ENCODE data around the gene ANKRD28.
"Not testable (repeated sequence)": the region's sequence is repeated elsewhere in the genome, so short reads cannot be mapped to it uniquely, and the experiment has no call there.

Gene ANKRD28

GRCh38 chr3:15797642-15798303 is at the start of gene ANKRD28:
TSS of gene ANKRD28 (minus strand) at chr3:15797979. CDS start at chr3:15796521, 1,458 bp downstream.
- DNase-seq (ENCODE audit: low read depth in 2 of 2, low spot score in 1 of 2): no peak

GRCh38 chr3:15847239-15847638 is 49.5 kb upstream of the ANKRD28 start:
- DNase-seq (ENCODE audit: low read depth in 2 of 2, low spot score in 1 of 2): no peak

- no peak for DNase-seq (ENCODE audit: low read depth in 2 of 2, low spot score in 1 of 2)
Observed at GRCh38 chr3:15846606-15847005, 48.8 kb upstream of the ANKRD28 start.

GRCh38 chr3:15845475-15845874 is 47.7 kb upstream of the ANKRD28 start:
- no peak for DNase-seq (ENCODE audit: low read depth in 2 of 2, low spot score in 1 of 2)

- DNase-seq (ENCODE audit: low read depth in 2 of 2, low spot score in 1 of 2): no peak
Observed at GRCh38 chr3:15844889-15845288, 47.1 kb upstream of the ANKRD28 start.

- DNase-seq (ENCODE audit: low read depth in 2 of 2, low spot score in 1 of 2): not testable (repeated sequence)
Observed at GRCh38 chr3:15841091-15841973, 43.6 kb upstream of the ANKRD28 start.

GRCh38 chr3:15839568-15839967 is 41.8 kb upstream of the ANKRD28 start:
- no peak for DNase-seq (ENCODE audit: low read depth in 2 of 2, low spot score in 1 of 2)

- no peak for DNase-seq (ENCODE audit: low read depth in 2 of 2, low spot score in 1 of 2)
Observed at GRCh38 chr3:15831927-15832326, 34.1 kb upstream of the ANKRD28 start.

GRCh38 chr3:15825016-15825415 is 27.2 kb upstream of the ANKRD28 start:
- DNase-seq (ENCODE audit: low read depth in 2 of 2, low spot score in 1 of 2): no peak

GRCh38 chr3:15823092-15823491 is 25.3 kb upstream of the ANKRD28 start:
- no peak for DNase-seq (ENCODE audit: low read depth in 2 of 2, low spot score in 1 of 2)

GRCh38 chr3:15822281-15822680 is 24.5 kb upstream of the ANKRD28 start:
- DNase-seq (ENCODE audit: low read depth in 2 of 2, low spot score in 1 of 2): no peak

GRCh38 chr3:15820911-15821310 is 23.1 kb upstream of the ANKRD28 start:
- DNase-seq (ENCODE audit: low read depth in 2 of 2, low spot score in 1 of 2): no peak

GRCh38 chr3:15819576-15819975 is 21.8 kb upstream of the ANKRD28 start:
- DNase-seq (ENCODE audit: low read depth in 2 of 2, low spot score in 1 of 2): no peak

- no peak for DNase-seq (ENCODE audit: low read depth in 2 of 2, low spot score in 1 of 2)
Observed at GRCh38 chr3:15819043-15819442, 21.3 kb upstream of the ANKRD28 start.

- DNase-seq (ENCODE audit: low read depth in 2 of 2, low spot score in 1 of 2): no peak
Observed at GRCh38 chr3:15815696-15816095, 17.9 kb upstream of the ANKRD28 start.

GRCh38 chr3:15813079-15813478 is 15.3 kb upstream of the ANKRD28 start:
- DNase-seq (ENCODE audit: low read depth in 2 of 2, low spot score in 1 of 2): not testable (repeated sequence)

GRCh38 chr3:15812183-15812582 is 14.4 kb upstream of the ANKRD28 start:
- no peak for DNase-seq (ENCODE audit: low read depth in 2 of 2, low spot score in 1 of 2)

GRCh38 chr3:15810702-15811101 is 12.9 kb upstream of the ANKRD28 start:
- DNase-seq (ENCODE audit: low read depth in 2 of 2, low spot score in 1 of 2): no peak

GRCh38 chr3:15809313-15809712 is 11.5 kb upstream of the ANKRD28 start:
- DNase-seq (ENCODE audit: low read depth in 2 of 2, low spot score in 1 of 2): no peak

- no peak for DNase-seq (ENCODE audit: low read depth in 2 of 2, low spot score in 1 of 2)
Observed at GRCh38 chr3:15808679-15809310, 11.0 kb upstream of the ANKRD28 start.

GRCh38 chr3:15805756-15806266 is 8.0 kb upstream of the ANKRD28 start:
- DNase-seq (ENCODE audit: low read depth in 2 of 2, low spot score in 1 of 2): no peak

All from stimulated activated CD8-positive, alpha-beta memory T cell treated with anti-CD3 and anti-CD28 coated beads, Interleukin-4, amount 100 ng/mL, for 4 hours (primary cell).